GM12801 (cell line): ENCODE results near the gene QKI.

ENCODE experiments used
- TF ChIP-seq, protein P1 (sequence below): IDR thresholded peaks from one replicate; pipeline ENCODE4 v1.5.1; 2011; ENCODE audit warnings: control low read depth; ENCODE audit not compliant: insufficient read length; ENCODE audit errors: extremely low read depth

Gene QKI

GRCh38 chr6:163608204-163608644 is 193.7 kb downstream of the QKI start:
- TF ChIP-seq, protein P1, sequence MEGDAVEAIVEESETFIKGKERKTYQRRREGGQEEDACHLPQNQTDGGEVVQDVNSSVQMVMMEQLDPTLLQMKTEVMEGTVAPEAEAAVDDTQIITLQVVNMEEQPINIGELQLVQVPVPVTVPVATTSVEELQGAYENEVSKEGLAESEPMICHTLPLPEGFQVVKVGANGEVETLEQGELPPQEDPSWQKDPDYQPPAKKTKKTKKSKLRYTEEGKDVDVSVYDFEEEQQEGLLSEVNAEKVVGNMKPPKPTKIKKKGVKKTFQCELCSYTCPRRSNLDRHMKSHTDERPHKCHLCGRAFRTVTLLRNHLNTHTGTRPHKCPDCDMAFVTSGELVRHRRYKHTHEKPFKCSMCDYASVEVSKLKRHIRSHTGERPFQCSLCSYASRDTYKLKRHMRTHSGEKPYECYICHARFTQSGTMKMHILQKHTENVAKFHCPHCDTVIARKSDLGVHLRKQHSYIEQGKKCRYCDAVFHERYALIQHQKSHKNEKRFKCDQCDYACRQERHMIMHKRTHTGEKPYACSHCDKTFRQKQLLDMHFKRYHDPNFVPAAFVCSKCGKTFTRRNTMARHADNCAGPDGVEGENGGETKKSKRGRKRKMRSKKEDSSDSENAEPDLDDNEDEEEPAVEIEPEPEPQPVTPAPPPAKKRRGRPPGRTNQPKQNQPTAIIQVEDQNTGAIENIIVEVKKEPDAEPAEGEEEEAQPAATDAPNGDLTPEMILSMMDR = no peak

DNA sequence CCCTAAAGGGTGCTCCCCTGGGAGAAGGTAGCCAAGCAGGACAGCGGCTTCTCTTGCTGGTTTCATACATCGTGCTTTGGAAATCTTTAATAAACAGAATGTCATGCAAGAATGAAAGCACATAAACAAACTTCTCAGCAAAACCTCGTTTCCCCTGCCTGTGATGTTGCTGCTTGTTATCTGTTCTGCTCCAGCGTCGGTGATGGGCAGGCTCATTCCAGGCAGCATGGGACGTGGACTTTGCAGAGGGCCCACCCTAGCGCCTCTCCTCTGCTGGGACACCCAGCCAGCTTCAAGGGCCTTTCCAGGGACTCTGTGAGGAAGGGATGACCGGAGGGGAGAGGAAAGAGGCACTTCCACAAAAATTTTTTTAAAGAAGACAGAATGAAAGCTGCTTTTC is 197.7 kb downstream of the QKI start:
- TF ChIP-seq, protein P1 = no peak

GRCh38 chr6:163613025-163613424 is 198.5 kb downstream of the QKI start:
- TF ChIP-seq, protein P1 = no peak

DNA sequence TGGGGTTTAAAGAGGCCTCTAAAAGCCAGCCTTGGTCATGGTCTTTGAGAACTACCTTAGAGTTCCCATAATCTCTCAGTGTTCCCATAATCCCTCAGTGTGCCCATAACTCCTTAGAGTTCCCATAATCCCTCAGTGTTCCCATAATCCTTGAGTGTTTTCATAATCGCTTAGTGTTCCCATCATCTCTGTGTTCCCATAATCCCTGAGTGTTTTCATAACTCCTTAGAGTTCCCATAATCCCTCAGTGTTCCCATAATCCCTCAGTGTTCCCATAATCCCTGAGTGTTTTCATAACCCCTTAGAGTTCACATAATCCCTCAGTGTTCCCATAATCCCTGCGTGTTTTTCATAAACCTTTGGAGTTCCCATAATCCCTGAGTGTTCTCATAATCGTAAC is 199.2 kb downstream of the QKI start:
- TF ChIP-seq, protein P1 = no peak

DNA sequence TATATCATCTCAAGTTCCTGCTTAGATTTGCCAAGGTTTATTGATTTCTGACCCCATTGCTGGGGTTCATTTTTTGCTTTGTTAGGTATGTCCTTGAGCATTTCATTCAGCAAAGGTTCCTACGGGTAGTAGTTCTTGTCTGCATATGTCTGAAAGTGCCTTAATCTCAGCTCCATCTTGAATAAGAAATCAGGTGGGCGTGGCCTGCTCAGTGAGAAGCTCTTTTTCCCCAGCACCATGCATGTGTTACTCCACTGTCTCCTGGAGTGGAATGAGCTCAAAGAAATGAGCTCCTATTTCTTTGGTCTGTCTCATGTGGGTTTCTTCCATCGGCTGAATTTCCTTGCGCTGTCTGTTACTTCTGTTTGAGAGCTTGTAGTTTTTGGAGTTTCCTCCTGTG is 201.9 kb downstream of the QKI start:
- TF ChIP-seq, protein P1 = no peak

DNA sequence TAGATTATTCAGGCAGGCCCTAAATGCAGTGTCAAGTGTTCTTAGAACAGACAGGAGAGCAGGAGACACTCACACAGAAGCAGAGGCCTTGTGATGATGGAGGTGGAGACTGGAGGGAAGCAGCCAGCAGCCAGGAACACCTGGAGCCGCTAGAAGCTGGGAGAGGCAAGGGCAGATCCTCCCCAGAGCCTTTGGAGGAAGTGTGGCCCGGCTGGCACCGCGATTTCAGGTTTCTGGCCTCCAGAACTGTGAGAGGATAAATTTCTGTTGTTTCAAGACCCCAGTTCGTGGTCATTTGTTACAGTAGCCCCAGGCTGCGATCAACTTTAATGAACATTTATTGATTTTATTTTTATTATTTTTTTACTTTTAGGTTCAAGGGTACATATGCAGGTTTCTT is 203.0 kb downstream of the QKI start:
- TF ChIP-seq, protein P1 = no peak

- TF ChIP-seq, protein P1 = no peak
Observed at GRCh38 chr6:163620101-163620500, 205.6 kb downstream of the QKI start.

- TF ChIP-seq, protein P1 = no peak
Observed at GRCh38 chr6:163620670-163621330, 206.3 kb downstream of the QKI start.
